ENCODE data around the gene INPP4B.

INPP4B gene

DNA sequence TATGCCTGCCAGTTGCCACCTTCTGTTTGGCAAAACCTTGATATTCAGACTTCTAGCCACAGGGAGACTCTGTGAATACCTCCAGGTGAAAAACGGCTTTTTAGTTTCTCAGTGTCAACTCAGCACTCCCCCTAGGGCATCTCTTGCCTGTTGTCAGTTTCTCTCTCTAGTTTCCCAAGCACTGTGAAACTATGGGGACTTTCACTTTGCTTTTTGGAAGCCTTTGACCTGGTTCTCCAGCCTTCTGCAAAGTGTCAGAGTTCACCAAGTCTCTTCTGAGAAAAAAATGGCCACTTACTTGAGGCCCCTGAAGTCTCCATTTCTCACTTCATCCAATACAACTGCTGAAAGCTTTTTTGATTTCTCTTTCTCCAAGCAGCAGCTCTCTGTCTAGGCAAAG lies 521.5 kb downstream of the INPP4B start:
- DNase-seq = no peak

DNA sequence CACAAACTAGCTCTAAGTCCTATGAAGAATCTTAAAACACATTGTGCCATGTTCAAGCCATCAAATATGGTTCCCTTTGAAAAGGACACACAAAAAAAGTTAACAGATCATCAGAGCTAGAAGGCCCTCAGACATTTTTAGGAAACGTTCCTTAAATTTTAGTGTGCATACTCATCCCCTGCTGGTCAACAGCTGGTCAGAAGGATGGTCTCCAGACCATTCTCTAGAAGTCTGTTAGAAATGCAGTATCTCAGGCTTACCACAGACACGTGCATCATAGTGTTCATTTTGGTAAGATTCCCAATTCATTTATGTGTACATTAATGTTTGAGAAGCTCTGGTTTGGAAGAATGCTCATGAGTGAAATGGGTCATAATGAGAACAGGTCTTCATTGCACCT lies 523.1 kb downstream of the INPP4B start:
- DNase-seq = no peak

DNA sequence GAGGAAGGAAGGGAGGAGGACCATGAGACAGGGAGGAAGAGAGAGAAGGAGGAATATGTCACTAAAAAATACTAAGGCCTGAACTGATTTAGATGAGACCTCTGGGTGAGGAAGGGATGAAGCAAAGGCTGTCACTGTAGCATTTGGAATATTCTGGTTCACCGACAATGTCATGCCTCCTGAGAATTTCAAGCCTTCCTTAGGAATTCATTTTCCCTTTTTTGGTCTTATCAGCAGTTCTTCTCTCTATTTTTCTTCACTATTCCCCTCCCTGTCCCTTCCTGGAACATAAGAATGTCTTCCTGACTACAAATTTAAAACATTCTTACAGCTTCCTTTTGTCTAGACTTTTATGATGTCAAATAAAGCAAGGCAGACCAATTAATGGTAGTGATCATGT lies 527.8 kb downstream of the INPP4B start:
- no peak for DNase-seq

DNA sequence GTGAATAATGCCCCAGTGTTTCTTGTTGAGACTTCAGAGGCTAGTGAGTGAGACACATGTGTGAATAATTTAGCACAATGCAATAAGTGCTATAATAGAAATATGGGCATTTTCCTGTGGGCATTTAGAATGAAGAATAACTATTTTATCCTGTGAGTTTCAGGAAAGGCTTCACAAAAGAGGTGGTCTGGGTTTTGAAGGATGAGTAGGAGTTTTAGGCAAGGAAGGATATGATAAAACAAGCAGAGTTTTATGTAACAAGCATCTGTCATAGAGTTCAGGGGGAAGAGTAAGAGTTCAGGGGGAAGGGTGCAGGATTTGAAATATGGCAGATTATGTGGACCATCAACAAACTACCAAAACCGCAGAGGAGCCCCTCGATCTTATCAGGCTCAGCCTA lies 529.2 kb downstream of the INPP4B start:
- no peak for DNase-seq

DNA sequence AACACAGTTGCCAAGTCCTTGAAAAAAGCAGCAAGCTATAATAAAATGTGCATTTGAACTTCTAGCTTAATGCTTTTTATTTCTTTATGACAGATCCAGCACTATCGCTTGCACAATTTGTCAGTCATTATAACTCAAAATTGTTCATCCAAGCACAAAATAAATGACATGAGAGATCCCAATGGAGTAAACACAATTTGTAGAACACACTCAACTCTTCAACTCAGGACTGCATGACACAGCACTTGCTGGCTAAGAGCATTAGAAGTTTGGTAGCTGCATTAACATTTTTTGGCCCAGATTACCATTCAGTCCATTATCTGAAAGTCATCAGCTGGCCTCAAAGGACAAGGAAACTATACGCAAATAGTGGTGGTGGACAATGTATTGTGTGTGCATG lies 530.1 kb downstream of the INPP4B start:
- no peak for DNase-seq

DNA sequence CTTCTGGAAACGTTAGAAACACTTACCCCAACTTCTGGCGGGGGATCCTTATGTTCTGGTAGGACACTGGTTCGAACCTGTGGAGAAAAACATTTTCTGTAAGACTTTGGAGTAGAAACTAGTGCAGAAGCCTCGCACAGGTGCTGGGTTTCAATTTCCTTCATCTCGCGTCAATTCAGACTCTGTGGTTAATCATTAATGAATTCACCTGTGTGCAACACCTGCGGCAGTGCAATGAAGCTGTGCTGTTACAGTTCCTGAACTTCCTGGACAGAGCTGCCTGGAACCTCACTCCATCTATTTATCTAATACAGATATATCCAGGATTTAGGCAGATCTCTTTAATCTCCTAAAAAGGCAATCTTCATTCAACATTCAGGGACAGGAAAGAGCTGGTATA lies 531.4 kb downstream of the INPP4B start:
- DNase-seq = no peak

DNA sequence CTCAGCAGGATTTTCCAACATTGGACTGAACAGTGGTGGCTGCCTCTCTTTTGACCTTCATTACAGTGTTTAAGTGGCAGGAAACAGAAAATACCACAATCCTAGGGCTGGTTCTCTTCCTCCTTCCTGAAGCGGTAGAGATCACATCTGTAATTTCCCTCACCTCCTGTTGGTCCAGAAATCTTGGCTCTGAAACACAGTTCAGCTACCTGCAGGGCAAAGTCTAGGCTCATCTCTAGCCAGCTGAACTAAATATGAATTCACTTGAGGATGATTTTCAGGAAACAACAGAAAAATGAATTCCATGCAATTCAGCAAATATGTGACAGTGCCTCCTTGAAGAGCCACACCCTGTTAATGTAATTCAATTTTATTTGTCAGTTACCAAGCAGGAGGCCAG lies 531.9 kb downstream of the INPP4B start:
- DNase-seq = no peak

DNA sequence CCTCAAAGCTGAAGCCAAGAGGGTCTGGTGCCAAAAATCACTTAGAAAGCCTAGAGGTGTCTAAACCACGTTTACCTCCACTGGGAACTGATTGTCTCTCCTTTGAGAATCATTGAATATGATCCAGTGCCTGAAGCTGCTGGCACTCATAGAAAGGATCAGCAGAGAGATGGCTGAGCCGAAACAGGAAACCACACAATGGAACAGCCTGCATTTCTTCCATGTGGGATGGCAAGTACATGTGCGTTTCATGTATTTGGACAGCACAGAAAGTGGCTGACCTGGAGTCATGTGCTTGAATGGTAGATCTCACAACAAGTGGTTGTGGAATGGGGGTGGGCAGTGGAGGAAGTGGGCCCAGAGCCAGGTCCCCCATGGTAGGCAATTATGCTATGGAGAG lies 533.7 kb downstream of the INPP4B start:
- DNase-seq = no peak

DNA sequence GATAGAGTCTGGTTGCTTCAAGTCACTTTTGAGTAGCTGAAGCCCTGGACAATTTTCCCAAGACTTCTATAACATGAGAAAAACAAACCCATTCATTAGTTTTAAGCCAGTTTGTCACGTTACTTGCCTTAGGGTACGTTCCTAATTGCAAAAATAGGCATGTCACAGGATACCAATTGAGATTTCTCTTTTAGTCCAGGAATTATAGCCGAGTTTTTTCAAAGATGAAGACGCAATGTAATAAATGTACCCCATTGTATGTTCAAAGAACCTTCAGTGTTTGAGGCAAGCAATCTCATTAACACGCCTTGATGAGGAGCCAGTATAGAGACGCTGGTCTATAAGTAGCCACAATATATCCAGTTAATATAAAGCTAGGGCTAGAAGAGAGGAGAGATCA lies 534.2 kb downstream of the INPP4B start:
- no peak for DNase-seq

DNA sequence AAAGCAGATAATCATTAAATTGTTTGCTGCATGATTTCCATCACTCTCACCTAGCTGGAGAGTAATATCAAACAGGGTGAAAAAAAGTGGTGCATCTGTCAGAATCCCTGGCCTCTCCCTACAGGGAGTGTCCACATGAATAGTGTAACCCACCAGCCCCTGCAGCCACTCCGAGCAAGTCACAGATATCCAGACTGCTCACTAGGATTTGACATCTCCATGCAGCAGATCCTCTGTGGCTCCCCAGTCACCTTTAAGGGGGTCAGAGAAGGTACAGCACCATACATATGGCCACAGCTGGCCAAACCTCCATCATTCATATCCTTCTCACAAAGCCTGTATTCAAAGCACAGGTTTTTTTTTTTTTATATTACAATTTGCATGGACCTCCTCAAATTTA lies 536.3 kb downstream of the INPP4B start:
- DNase-seq = no peak

DNA sequence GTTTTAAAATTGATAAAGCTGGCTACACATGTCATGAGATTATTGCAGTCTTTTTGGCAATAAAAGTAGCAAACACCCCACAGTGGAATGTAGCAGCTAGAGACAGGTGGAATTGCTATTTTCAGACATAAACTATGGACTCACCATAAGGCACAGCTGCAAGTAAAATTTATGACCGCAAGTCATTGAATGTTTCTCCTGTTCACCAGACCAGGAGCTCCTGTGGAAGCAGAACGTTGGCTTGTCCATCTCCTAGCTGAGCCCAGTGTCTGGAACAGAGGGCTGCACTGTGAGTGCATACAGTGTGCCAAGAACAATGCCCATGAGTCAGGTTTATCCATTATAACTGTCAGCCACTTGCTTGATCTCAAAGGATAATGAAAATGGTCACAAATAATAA lies 538.2 kb downstream of the INPP4B start:
- no peak for DNase-seq

DNA sequence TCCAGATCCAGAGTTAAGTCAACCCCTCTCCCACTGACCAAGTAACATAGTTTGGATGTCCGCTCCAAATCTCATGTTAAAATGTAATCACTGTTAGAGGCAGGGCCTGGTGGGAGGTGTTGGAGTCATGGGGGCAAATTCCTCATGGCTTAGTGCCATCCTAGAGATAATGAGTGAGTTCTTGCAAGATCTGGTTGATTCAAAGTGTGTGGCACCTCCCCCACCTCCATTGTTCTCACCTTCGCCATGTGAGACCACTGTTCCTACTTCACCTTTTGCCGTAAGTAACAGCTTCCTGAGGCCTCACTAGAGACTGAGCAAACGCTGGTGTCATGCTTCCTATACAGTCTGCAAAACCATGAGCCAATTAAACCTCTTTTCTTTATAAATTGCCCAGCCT lies 548.8 kb downstream of the INPP4B start:
- no peak for DNase-seq

DNA sequence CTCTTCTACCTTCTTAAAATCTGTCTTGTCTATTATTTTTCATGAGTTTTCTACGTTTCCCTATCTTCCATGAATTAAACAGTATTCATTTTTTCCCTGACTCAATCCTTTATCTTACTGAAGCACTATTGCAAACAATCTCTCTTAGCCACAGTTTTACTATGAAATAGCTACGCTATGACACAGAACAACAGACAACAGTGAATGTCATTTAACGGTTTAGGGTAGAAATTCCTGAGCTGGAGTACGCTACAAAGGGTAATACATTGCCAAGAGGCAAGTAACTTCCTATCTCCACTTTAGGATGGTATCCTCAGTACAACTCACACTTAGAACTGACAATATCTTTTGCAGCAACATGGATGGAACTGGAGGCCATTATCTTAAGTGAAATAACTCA lies 552.6 kb downstream of the INPP4B start:
- DNase-seq = no peak

DNA sequence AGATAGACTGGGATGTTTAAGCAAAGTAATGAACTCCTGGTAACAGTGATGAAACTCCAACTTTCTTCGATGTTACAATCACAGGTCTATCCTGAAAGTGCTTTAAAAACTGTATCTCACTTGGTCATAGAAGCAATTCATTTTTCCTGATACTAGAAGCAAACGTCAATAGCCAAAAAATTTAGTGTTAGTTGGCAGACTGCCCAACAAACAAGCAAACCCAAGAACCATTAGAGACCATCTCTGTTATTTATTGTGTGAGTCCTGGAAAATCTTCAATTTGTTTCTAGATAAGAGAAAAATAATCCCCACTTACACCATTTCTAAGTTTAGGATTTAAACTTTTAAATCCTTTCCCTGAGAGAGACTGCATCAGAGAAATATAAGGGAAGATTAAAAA lies 553.9 kb downstream of the INPP4B start:
- DNase-seq = no peak

DNA sequence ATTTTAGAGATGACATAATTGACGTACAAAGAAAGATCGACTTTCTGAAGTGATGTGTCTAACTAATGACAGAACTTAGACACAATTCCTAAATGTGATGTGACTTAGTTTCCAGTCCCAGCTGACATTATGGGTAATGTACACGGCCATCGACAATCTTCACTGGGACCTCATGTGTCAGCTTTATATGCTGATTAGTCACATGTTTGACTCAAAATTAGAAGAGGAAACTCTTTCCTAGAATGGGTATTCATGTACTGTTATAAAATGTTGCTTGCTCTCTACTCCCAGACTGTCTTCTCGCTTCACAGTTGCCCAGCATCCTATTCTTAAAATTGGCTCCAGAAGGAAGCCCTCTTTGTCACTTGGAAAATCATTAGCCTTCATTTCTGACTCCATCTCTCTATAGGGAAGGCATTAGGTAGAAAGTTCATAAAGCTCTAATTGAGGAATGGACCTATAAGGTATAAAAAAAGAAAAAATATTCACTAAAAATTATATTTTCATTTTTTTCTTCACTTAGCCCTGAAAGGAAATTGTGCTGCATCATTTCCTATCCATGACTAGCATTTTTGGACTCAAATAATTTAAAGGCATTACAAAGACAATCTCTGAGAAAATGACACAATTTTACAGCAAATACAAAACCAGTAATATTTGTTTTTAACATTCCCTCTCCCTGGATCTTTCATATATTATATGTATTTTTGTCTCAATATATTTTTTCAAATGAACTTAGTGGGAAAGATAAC lies 554.6 kb downstream of the INPP4B start:
- no peak for DNase-seq

DNA sequence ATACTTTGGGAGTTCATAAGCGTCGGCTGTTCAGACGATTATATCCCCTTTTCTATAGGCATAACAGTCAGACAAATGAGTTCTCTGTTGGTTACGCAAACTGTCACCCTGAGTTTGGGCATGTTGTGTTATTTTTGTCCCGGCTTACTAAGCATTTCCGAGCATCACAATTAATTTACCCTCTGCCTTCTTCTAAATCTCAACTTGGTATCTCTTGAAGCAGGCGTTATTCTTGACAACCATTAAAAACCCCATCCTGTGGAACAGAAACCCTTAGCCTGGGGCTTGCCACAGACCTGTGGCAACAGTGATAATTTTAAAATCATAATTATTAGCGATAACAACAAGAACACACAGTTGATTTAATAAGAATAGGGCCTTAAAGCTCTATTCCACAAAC lies 558.7 kb downstream of the INPP4B start:
- DNase-seq = no peak

DNA sequence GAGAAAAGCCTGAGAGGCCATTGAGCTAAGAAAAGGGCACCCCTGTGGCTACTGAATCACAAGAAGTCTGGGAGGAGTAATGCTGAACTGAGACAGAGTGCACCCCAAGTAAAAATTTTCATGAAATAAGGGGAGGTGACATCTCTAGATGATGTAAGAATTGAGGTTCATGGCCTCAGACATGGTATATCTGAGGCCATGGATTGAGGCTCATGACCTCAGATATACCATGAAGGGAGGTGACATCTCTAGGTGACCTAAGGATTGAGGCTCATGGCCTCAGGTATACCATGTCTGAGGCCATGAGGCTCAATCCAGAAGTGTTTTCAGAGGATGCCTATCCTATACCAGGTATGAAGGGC lies 560.9 kb downstream of the INPP4B start:
- DNase-seq = no peak

DNA sequence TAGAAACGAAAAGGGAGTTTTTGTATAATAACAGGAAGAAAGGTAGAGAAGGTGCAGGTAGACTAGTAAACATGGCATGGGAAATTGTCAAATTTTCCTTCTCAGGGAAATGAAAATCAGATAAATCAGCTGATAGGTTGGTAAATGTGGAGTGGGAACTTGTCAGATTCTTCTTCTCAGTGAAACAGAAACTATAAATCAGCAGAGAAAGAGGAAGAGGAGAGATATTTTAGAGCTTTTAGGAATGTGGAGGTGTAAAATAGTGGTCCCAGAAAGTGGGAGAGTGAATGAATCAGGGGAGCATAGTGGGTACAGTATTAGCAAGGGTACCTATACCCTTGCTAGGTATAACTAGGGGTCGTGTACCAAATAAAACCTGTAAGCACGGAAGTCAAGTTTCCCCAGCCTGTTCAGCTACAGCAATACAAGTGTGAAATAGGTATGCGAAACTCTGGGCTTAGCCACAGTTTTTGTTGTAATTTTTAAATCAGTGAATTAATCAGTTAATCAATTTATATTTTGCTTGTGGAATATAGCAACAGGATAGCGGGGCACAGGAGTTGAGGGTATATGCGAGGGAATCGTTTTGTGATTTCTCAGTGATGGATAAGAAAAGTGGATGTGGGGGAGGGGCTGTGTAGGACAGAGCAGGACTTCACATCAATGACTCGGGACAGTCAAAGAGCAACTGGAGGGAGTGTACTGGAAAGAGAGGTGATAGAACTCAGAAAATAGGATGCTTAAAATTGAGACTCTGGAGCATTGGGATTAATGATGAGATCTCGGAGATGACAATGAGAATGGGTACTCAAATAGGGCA lies 561.5 kb downstream of the INPP4B start:
- DNase-seq = no peak

DNA sequence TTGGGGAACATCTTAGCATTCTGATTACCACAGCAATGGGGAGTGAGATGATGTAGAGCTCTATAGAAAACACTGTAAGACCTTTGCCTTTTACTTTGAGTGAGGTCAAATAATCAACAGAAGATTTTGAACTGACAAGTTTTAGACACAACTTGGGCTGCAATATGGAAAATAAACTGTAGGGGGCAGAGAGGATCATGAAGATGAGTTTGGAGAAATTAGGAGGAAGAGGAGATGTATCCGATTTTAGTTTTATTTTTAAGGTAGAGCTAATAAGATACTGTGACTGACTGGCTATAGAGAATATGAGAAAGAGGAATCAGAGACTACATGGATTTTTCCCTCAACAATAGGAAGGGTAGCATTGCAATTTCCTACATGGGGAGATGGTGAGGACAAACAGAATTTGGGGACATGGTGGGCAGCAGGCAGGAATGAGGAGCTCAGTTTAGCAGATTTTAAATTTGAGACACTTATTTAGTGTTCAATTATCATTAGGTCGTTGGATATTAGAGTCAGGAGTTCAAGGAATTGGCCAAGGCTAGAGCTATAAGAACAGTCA lies 563.1 kb downstream of the INPP4B start:
- DNase-seq = no peak

DNA sequence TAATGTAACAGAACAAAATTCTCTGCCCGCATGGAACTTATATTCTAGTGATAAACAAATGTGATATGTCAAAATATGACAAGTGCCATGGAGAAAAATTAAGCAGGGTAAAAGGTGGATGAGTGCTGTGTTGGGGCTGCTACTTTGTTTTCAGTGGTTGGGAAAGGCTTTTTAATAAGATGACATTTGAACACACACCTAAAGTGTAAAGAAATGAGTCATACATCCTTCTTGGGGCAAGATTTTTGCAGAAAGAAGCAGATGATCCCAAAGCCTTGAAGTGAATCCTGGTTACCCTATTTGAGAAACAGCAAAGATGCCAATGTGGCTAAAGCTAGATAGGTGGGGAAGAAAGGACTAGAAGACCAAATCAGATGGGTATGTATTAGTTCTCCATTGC lies 564.1 kb downstream of the INPP4B start:
- DNase-seq = no peak

DNA sequence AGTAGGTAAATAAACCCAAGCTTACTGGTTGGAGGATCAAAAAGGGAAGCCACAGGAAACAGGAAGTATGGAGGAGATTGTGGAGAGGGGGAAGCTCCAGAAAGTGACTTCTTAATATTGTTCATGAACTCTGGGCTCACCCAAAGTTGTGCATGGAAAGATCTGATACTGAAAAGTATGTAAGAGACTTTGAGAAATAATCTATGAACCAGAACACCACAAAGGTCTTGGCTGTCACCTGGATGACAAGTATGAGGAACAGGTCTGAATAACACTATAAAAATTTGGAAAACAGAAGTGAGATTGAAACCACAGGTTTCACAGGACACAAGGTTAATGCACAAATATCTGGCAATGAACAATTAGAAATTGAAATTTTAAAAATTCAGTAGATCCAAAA lies 567.4 kb downstream of the INPP4B start:
- DNase-seq = no peak

DNA sequence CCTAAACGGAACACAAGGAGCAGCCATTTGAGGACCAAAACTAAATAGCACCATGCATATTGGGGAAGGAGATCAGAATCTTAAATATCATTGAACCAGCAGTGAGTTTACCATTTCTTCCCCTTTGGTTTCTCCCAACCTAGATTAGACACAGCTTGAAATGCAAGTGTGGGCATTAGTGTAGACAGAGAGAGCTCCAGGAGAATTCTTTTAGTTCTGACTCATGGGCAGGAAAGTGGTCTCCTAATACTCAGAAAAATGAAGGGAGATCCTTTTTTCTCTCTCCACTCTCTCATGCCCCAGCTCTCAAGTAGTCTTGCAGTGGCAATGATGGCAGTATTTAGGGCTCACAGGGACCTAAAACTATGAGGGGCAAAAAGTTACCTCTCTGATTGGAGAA lies 567.9 kb downstream of the INPP4B start:
- no peak for DNase-seq

DNA sequence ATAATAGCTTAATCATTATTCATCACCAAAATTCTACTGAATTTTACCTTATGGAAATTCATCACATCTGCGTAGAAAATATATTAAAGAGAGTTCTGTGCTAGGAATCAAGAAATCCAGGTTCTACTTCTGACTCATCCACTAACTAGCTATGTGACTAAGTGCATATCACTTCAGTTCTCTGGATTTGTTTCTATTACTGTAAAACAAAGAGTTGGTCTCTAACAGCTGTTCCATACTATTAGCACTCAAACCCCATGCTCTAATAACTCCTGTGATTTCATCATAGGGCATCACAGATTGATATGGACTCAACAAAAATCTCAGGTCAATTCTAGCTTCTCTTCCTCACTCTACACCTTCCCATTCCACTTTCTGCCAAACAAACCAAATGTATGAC lies 572.0 kb downstream of the INPP4B start:
- DNase-seq = no peak

DNA sequence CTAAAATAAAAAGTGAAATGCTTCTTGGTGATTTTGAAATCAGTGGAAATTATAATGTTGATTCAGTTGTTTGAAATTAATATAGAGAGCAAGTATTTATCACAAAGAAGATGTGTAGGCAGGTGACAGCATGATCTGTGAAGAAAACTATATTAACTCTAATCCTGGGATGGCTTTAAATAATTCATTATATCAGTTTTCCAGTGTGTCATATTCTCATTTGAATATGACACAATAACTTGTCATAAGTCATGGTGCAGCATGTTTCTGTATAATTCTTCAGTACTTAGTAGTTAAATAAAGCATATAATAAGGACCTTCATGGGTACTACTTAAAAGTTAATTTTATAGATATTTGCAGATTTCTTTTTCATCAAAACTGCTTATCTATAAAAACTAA lies 573.6 kb downstream of the INPP4B start:
- DNase-seq = no peak

DNA sequence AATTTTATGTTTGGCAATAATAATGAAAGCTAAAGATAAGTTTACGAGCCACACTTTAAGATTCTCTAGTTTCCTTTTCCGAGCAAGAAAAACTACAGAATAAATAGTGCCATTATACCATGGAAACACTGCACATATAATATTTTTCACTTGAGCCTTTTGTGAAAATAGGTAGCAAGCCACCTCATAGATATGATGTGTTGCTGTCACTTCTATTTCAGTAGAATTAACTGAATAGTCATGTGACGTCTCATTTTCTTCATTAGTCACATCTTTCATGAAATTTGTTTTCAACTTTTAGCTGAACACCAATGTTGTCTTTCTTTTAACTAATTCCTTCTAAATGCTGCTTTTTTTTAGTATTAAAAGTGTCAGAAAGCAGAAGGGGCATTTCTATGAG lies 574.3 kb downstream of the INPP4B start:
- DNase-seq = no peak
